ENCODE results near the gene COG7. TPM values are rescaled to one million over a fixed set of nuclear protein-coding genes. Genes with fewer than 3 reads are reported as not detected.
"Not testable (repeated sequence)": the region's sequence is repeated elsewhere in the genome, so short reads cannot be mapped to it uniquely, and the experiment has no call there.

COG7 gene
- total and polyA plus RNA-seq, 8 donors, result 19.8 to 36.7 (median 31.0) TPM

DNA sequence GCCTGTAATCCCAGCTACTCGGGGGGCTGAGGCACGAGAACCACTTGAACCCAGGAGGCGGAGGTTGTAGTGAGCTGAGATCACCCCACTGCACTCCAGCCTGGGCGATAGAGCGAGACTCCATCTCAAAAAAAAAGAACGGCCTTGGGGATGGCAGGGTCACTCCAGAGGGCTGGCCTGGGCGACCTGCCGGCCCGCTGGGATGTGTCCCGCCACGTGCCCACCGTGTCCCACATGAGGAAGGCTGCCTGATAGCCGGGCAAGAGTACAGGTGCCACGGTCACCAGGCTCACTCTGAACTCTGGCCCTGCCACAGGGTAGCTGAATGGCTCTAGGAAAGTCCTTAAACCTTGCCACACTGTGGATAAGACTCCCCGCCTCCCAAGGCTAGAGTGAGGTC lies 67.5 kb downstream of the COG7 start:
- Histone ChIP-seq H3K27me3 (no peaks in the 10 kb centered on the region), H3K4me1 (no peaks in the 10 kb centered on the region), H3K4me3 (no peak overlapping the region), H3K36me3 (peaks cover 0 to 25% of the 10 kb centered on the region in 2 donors), H3K9me3 (no peaks in the 10 kb centered on the region), H3K27ac (no peak overlapping the region)
- TF ChIP-seq, protein P1, sequence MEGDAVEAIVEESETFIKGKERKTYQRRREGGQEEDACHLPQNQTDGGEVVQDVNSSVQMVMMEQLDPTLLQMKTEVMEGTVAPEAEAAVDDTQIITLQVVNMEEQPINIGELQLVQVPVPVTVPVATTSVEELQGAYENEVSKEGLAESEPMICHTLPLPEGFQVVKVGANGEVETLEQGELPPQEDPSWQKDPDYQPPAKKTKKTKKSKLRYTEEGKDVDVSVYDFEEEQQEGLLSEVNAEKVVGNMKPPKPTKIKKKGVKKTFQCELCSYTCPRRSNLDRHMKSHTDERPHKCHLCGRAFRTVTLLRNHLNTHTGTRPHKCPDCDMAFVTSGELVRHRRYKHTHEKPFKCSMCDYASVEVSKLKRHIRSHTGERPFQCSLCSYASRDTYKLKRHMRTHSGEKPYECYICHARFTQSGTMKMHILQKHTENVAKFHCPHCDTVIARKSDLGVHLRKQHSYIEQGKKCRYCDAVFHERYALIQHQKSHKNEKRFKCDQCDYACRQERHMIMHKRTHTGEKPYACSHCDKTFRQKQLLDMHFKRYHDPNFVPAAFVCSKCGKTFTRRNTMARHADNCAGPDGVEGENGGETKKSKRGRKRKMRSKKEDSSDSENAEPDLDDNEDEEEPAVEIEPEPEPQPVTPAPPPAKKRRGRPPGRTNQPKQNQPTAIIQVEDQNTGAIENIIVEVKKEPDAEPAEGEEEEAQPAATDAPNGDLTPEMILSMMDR (IDR thresholded peaks at IDR 0.05), result no peak
- ATAC-seq (no peak), DNase-seq (no peak)
- intact Hi-C loops (cut with DNase I), result no loop called here

GRCh38 chr16:23384878-23385277 lies 68.1 kb downstream of the COG7 start:
- no peak for DNase-seq
- peaks cover 0 to 19% of the 10 kb centered on the region in 2 donors for H3K36me3 ChIP-seq

DNA sequence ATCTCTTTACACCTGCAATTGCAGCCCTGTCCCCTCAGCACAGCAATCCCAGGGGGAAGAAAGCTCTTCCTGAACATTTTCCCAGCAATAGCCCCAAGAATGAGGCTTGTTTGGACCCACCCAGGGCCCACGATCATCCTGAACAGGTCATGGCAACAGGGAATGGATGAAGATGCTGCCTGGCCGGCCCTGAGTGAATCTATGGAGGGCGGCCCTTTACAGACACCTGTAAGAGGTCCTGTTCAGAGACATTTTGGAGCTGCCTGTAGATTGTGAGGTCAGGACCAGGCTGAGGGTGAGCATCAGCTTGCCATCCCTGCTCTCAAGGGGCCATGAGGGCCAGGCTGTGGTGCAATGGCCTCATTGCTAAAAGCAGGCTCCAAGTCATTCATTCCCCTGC lies 69.1 kb downstream of the COG7 start:
- ATAC-seq, result no peak
- no peak overlapping the region for H3K27ac ChIP-seq
- DNase-seq, result no peak
- H3K9me3 ChIP-seq, result no peaks in the 10 kb centered on the region
- H3K36me3 ChIP-seq, result peaks cover 0 to 13% of the 10 kb centered on the region in 2 donors
- H3K4me1 ChIP-seq, result no peaks in the 10 kb centered on the region
- intact Hi-C loops (cut with DNase I), result no loop called here
- H3K27me3 ChIP-seq, result no peaks in the 10 kb centered on the region
- no peak overlapping the region for H3K4me3 ChIP-seq
- TF ChIP-seq, protein P1 (IDR thresholded peaks at IDR 0.05), result no peak

More at GRCh38 chr16:23384878-23385277, 68.1 kb downstream of the COG7 start:
- intact Hi-C loops (cut with DNase I), result no loop called here
- H3K9me3 ChIP-seq, result no peaks in the 10 kb centered on the region
- TF ChIP-seq, protein P1 (IDR thresholded peaks at IDR 0.05), result no peak
- H3K4me1 ChIP-seq, result no peaks in the 10 kb centered on the region
- H3K4me3 ChIP-seq, result no peak overlapping the region
- H3K27ac ChIP-seq, result no peak overlapping the region
- no peak for ATAC-seq
- no peaks in the 10 kb centered on the region for H3K27me3 ChIP-seq

DNA sequence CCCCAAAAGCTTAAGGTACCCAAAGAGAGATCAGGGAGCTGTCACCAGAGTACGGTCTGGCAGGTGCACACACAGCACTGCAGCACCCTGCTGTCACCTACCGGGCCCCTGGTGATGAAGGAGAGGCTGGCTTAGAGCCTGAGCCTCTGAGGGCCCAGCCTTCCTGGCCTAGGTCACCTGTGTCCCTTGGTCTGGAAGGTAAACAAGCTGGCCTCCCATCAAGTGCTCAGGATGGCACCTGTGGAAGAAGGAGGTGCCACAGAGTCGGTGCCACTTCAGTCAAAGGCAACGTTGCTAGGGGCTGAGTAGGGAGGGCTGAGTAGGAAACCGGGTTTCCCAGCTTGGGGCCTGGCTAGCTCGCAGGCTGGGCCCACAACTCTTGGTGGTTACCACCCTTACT lies 70.7 kb downstream of the COG7 start:
- TF ChIP-seq, protein P1 (IDR thresholded peaks at IDR 0.05), result no peak
- intact Hi-C loops (cut with DNase I), result no loop called here
- ATAC-seq (peak; percentile 89), DNase-seq (peak in 1 of 4 donors; percentile 62)
- no peaks in the 10 kb centered on the region for H3K4me1 ChIP-seq
- no peak overlapping the region for H3K27ac ChIP-seq
- no peak overlapping the region for H3K4me3 ChIP-seq
- no peaks in the 10 kb centered on the region for H3K36me3 ChIP-seq
- H3K9me3 ChIP-seq, result no peaks in the 10 kb centered on the region
- H3K27me3 ChIP-seq, result no peaks in the 10 kb centered on the region

DNA sequence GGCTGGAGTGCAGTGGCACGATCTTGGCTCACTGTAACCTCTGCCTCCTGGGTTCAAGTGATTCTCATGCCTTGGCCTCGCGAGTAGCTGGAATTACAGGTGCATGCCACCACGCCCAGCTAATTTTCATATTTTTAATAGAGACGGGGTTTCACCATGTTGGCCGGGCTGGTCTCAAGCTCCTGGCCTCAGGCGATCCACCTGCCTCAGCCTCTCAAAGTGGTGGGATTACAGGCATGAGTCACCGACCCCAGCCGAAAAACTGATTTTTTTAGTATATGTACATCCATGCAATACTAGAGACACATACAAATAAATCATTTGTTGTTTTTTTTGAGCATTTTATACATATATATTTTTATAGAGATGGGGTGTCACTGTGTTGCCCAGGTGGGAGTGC lies 71.3 kb downstream of the COG7 start:
- H3K27me3 ChIP-seq; H3K36me3 ChIP-seq; H3K27ac ChIP-seq; H3K4me1 ChIP-seq; H3K4me3 ChIP-seq; intact Hi-C loops (cut with DNase I); H3K9me3 ChIP-seq; DNase-seq; ATAC-seq: not testable (repeated sequence)

DNA sequence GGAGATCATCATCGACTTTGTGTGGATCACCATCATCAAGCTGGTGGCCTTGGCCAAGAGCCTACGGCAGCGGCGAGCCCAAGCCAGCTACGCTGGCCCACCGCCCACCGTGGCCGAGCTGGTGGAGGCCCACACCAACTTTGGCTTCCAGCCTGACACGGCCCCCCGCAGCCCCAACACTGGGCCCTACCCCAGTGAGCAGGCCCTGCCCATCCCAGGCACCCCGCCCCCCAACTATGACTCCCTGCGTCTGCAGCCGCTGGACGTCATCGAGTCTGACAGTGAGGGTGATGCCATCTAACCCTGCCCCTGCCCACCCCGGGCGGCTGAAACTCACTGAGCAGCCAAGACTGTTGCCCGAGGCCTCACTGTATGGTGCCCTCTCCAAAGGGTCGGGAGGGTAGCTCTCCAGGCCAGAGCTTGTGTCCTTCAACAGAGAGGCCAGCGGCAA lies 72.5 kb downstream of the COG7 start:
- Histone ChIP-seq H3K4me3 (no peak overlapping the region), H3K27me3 (no peaks in the 10 kb centered on the region), H3K36me3 (no peaks in the 10 kb centered on the region), H3K9me3 (no peaks in the 10 kb centered on the region), H3K27ac (no peak overlapping the region), H3K4me1 (no peaks in the 10 kb centered on the region)
- TF ChIP-seq, protein P1 (IDR thresholded peaks at IDR 0.05), result no peak
- ATAC-seq (no peak), DNase-seq (no peak)
- intact Hi-C loops (cut with DNase I), result no loop called here

Data from left lung (tissue), 10 donors.